ENCODE results near the gene CADPS.

The CADPS gene

DNA sequence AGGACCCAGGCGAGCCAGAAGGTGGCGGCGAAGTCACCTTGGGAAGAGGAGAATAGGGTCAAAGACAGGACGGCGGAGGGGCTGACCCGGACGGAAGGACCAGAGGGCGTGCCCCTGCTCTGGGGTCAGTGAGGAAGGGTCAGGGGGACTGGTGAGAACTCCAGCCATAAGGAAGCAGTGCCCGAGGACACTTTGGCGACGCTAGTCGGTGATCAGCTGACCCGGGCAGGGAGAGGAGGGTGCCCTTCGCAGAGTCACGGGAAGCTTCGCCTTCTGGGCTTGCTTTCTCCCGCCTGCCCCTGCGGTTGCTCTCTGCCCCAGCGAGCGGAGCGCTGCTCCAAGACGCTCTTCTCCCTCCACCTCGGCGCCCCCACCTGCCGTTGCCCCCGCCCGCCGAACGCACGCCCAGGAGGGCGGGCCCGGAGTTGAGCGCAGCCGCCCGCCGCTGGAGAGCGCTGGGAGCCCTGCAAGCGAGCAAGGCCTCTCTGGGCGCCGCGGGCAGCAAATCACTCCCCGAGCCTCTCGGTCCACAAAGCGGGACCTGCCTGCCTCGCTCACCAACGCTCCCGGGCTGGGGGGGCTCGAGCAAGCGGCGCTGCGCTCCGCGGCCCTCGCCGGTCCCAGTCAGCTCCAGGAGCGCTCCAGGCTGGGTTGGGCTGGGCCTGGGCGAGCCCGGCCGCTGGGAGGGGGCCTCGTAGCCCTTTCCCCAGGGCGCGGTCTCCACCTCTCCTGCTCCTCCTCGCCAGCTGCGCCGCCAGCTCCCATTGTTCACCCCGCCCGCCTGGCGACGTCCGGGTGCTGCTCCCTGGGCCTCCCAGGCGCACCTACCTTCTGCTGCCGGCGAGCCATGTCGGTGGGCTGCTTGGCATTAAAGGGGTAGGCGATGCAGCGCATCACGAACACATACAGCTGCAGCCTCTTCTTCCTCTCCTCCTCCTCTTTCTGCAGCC is 1.2 kb downstream of the CADPS start:
- DNase-seq (ENCODE audit: low read depth): no peak

- DNase-seq (ENCODE audit: low read depth): no peak
Observed at GRCh38 chr3:62873451-62873760, 1.8 kb downstream of the CADPS start.

DNA sequence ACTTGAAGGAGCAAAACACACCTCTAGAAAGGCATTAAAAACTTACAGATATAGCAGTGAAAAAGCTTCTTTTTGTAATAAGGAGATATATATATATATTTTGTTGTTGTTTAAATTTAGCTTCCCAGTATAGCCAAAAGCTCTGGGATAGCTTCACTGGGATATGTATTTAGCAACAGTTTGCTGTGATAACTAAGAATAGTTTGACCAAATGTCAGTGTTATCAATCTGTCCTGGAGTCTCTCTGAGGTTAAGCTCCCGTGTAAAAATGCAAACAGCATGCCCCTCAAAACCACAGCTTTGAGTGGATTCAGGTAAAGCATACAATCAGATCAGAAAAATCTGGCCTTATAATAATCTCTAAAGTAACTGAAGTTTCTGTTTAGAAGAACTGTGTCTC is 2.9 kb downstream of the CADPS start:
- no peak for DNase-seq (ENCODE audit: low read depth)

- no peak for DNase-seq (ENCODE audit: low read depth)
Observed at GRCh38 chr3:62870321-62870720, 4.9 kb downstream of the CADPS start.

DNA sequence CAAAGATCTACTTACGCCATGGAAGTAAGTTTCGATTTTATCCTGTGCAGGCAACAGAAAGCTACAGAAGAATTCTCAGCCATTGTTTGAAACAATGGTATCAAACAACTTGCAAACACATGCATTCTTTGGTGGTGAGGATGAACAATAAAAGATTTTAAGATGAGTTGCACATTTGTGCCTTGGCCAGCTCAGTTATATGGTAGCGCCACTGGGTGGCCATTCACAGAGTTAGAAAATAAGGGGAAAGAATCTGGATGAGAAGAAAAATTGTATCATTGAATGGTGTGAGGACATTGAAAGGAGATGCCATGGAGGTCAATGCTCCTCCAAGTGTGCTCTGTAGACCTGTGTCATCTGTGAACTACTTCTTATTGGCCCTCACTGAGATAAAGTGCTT is 11.6 kb downstream of the CADPS start:
- no peak for DNase-seq (ENCODE audit: low read depth)

DNA sequence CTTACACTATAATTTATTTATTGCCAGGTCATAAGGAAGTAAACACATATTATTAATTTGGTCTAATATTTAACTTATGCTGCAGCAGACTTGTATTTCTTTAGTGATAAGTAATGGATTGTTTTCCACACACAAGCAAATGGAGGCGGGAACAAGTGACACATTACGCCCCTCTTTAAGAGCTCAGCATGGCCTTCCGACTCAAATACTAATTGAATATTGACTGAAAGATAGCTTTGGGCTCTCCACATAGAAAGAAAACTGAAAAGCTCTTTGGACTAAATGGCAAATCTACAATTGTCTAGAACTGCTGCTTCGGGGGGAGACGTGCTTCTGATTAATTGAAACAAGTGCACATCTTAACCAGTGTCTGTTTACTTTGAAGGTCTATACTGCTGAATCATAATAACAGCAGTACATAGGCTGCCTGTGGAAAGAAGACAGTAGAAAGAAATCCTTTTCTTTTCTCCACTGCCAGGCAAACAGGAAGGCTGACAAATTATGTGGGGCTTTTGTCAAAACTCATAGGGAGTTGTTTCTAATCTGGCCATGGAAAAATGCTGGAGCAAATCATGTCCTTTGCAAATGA is 15.9 kb downstream of the CADPS start:
- DNase-seq (ENCODE audit: low read depth): no peak

DNA sequence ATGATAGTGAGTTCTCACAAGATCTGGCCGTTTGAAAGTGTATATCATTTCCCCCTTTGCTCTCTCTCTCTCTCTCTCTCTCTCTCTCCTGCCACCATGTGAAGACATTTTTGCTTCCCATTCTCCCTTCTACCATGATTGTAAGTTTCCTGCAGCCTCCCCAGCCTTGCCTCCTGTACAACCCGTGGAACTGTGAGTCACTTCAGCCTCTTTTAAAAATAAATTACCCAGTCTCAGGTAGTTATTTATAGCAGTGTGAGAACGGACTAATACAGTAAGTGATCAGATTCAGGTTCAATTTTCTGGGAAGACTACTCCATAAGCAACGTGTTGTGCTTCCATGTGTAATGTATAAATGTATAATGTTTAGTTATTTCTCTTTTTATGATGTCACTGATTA is 29.2 kb downstream of the CADPS start:
- DNase-seq (ENCODE audit: low read depth): no peak

GRCh38 chr3:62843508-62843907 is 31.7 kb downstream of the CADPS start:
- no peak for DNase-seq (ENCODE audit: low read depth)

GRCh38 chr3:62839748-62840147 is 35.5 kb downstream of the CADPS start:
- DNase-seq (ENCODE audit: low read depth): no peak

DNA sequence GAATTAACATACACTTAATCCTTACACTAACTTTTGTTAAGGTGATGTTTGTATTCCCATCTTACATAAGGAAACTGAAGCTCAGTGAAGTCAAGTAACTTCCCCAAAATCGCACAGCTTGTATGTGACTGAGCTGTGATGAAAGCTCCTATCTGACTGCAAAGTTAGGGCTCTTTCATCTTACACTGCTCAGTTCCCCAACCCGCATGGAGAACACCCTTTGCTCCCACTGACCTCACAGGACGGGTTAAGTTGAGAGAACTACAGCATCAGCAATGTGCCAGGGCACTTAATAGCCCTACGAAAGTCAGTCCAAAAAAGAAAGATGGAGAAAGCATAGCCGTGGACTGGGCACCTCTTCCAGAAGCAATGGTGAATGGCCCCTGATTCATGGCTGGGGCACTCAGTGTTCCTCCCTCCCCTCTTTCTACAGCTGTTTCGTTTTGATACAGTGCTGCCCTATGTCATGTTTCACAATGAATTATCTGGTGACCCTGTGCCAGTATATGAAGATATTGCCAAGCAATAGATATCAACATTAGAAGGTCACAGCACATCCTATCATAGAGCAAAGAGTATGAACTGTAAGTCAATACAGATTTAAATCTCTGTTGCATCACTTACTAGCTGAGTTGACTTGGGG is 38.0 kb downstream of the CADPS start:
- no peak for DNase-seq (ENCODE audit: low read depth)

DNA sequence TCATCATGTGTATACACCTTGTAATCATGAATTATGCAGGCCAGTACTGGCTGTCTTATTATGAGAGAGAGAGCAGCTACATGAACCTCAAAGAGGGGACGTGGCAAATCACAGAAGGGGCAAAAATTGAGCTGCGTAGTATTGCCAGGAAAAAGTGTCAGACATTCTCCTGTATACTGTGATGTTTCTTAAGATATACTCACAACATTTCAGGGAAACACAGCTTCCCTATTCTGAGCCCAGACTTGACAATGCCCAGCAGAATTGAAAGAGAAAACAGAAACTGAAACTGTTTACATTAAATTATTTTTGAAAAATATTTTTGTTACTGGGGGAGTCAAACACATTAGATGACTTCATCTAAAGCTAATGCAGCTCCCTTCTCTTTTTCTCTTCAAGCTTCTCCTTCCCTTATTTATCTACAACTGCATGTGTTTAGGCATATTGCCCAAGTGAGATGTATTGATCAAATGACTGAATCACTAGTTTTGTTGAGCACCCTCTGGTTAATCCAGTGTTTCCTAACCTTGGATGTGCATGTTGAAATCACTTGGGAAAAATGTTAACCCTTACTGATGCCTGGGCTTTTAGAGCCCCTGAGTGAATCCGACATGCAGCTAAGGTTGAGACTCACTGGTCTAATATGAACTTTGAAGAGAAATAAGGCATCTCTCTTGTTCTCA is 39.5 kb downstream of the CADPS start:
- no peak for DNase-seq (ENCODE audit: low read depth)

GRCh38 chr3:62833538-62833937 is 41.7 kb downstream of the CADPS start:
- no peak for DNase-seq (ENCODE audit: low read depth)

- DNase-seq (ENCODE audit: low read depth): no peak
Observed at GRCh38 chr3:62832553-62832952, 42.7 kb downstream of the CADPS start.

GRCh38 chr3:62830727-62831322 is 44.4 kb downstream of the CADPS start:
- no peak for DNase-seq (ENCODE audit: low read depth)

- DNase-seq (ENCODE audit: low read depth): no peak
Observed at GRCh38 chr3:62827550-62827949, 47.7 kb downstream of the CADPS start.

- no peak for DNase-seq (ENCODE audit: low read depth)
Observed at GRCh38 chr3:62824965-62825592, 50.1 kb downstream of the CADPS start.

GRCh38 chr3:62823461-62824050 is 51.7 kb downstream of the CADPS start:
- no peak for DNase-seq (ENCODE audit: low read depth)

DNA sequence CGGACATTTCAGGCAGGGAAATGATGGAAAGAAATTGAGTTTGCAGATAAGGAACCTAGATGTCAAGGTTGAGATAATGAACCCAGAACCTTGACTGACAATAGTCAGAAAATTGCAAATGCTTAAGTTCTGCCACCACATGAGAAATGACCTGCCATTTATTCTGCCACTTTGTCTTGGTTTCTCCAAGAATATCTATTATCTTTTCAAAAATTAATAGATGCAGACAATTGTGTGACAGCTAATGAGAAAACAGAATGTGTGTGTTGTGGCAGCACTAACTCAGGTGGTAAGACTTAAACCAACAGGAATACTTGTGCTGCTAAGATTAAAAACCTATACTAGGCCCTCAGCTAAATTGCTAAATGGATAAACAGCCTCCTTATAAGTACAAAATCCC is 52.3 kb downstream of the CADPS start:
- DNase-seq (ENCODE audit: low read depth): no peak

GRCh38 chr3:62818347-62818746 is 56.9 kb downstream of the CADPS start:
- DNase-seq (ENCODE audit: low read depth): no peak

- no peak for DNase-seq (ENCODE audit: low read depth)
Observed at GRCh38 chr3:62817678-62818077, 57.5 kb downstream of the CADPS start.

DNA sequence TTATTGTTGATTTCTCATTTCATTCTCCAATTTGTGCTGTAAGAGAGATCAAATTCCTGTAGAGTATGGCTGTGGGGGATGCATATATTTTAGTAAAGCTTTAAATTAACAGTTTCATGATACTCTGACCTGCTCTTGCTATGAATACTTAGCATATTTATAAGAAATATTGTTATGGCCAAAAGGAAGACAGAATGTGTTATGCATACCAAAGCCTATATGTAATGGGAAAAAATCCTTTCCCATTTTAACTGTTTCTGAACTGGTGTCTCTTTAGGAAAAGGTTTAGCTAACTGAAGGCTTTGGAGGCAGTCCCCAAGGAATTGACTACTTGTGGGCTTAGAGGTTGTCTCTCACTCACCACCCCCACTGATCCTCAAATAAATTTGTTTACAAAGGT is 59.2 kb downstream of the CADPS start:
- DNase-seq (ENCODE audit: low read depth): no peak
